SW480 (cell line): ENCODE results near the gene DMXL2.
"Not testable (repeated sequence)": the region's sequence is repeated elsewhere in the genome, so short reads cannot be mapped to it uniquely, and the experiment has no call there.

Experiments
- DNase-seq: peaks from one replicate; pipeline ENCODE4 v3.0.0-alpha.2; 2016; ENCODE audit warnings: low spot score

Gene DMXL2

DNA sequence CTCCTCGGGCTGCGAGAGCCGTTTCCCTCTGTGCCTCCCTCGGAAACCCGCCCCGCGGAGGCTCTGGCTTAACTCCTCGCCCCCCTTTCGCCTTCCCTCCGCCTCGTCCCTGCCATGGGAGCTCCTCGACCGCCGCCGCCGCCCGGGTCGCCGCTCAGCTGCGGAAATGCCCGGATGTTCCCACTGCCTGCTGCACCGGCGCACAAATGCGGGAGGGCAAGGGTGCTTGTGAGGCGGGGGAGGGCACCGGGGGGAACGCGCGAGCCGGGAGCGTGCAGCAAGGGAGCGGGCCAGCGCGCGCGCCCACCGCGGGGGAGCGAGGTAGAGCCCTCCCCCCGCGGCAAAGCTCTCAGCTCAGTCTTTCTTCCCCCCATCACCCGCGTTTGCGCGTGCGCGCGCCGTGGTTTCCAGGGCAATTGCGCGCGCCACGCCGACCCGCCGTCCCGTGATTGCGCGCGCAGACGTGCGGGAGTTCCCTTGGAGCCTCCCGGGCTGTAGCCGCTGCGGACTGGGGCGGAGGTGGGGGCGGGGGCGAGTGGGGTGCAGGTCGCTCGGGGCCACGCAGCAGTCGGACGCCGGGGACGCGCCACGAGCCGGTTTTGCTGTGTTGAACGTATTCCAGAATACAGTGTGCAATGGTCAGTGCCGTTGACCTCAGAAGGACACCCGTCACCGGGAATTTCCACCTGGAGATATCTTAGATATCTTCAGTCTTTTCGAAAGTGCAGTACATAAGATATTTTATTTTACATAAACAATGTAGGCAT is at the start of gene DMXL2:
TSS of gene DMXL2 (minus strand) at position 168 of the 767 bp plus-strand sequence. CDS start 226 bp downstream, outside the sequence.
- DNase-seq, result peak; percentile 74

- DNase-seq, result no peak
Measured at GRCh38 chr15:51672155-51672687, 49.6 kb upstream of the DMXL2 start.

DNA sequence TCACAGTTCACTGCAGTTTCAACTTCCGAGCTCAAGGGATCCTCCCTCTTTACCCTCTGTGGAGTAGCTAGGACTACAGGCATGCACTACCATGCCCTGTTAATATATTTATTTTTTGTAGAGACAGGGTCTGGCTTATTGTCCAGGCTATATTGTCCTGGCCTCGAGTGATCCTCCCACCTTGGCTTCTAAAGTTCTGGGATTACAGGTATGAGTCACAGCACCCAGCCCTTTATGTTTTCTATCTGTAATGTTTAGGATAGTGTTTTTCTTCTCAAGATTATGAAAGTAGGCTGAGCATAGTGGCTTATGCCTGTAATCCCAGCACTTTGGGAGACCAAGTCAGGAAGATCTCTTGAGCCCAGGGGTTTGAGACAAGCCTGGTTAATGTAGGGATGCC is 46.8 kb upstream of the DMXL2 start:
- DNase-seq, result no peak

- no peak for DNase-seq
Measured at GRCh38 chr15:51668446-51668845, 45.9 kb upstream of the DMXL2 start.

DNA sequence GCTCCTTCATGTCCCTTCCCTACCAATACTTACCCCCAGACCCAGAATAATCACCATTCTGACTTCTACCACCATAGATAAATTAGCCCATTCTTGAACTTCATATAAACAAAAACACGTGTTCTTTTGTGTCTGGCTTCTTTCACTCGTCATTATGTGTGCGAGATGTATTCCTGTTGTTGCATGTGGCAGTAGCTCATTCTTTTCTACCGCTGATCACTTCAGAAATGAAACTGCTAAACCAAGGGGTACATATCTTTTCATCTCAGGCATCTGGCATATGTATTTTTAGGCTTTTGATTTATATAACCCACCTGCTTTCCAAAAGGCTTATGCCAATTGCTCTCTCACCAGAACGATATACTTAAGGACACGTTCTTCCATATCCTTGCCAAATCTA is 44.9 kb upstream of the DMXL2 start:
- no peak for DNase-seq

DNA sequence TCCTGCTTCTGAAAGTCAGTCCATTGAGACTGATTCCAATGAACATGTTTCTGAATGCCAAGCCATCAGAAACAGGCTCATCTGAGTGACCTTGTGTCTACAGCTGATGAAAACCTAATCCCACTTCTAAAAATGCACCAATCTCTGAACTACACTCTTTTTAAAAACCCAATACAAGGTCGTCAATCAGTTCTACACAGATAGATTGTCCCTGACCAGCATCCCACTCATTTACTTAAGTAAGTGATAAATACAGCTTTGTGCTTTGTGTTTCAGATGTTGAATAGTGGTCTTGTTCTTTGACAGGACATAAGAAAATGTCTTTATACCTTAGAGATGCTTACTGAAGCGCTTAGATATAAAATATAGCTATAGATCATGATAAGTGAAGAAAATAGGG is 38.5 kb upstream of the DMXL2 start:
- no peak for DNase-seq

- no peak for DNase-seq
Measured at GRCh38 chr15:51658664-51659063, 36.1 kb upstream of the DMXL2 start.

DNA sequence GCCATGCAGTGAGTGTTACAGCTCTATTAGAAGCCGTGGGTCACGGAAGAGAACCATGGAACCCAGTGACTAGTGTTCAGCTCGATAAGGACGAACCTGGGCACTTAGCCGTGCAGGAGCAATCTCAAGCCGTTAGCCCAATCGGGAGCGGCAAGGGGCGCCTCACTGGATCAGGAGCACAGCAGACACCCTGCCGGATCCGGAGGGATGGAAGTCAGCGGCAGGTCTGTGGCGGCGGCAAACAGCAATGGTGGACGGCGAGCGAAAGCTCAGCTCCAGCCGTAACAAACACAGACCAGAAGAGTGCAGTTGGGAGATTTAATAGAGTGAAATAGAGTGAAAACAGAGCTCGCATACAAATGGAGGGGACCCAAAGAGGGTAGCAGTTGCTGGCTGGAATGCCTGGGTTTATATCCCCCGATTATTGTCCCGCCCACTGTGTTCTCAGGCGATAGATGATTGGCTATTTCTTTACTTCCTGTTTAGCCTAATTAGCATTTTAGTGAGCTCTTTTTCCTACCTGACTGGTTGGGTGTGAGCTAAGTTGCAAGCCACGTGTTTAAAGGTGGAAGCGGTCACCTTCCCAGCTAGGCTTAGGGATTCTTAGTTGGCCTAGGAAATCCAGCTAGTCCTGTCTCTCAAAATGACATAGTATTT is 33.0 kb upstream of the DMXL2 start:
- not testable (repeated sequence) for DNase-seq

DNA sequence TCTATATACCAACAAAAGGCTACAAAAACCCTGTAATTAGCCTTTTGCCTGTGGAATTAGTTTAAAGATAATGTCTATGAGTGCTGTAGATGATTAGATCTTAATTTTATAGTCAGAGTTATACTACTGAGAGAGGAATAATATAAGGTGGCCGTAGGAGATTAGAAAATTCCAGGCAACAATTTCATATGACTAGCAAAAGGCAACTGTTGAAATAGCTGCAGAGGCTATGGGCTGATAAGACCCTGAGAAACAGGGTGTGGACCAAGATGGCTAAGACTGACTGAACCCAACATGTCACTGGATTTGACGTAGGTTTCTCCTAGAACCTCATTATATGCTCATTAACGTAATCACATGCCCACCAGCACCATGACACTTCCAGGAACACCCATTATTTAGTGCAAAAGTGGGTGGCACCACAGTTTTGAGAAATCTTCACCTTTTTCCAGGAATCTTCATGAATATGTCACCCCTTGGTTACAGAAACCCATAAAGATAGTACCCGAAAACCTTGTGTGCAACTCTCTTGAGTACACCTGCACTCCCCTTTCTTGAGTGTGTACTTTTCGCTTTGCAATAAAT is 29.6 kb upstream of the DMXL2 start:
- DNase-seq, result no peak

- DNase-seq, result peak; percentile 71
Measured at GRCh38 chr15:51649659-51650521, 27.3 kb upstream of the DMXL2 start.

- DNase-seq, result not testable (repeated sequence)
Measured at GRCh38 chr15:51648643-51649042, 26.1 kb upstream of the DMXL2 start.

GRCh38 chr15:51648101-51648500 is 25.5 kb upstream of the DMXL2 start:
- DNase-seq, result not testable (repeated sequence)

DNA sequence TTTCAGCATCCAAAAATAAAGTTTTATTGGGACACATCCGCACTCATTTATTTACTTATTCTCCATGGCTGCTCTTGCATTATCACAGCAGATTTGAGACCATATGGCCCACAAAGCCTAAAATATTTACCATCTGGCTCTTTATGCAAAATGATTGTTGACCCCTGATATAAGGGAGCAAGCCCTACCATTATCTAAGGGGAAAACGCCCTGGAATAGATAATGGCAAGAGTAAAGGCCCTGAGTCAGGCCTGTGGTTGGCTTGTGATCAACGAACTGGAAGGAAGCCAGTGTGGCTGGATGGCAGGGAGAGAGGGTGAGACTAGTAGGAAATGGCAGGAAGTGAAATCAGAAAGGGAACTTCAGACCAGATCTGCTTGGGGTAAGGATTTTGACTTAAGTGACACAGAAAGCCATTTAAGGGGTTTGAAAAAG is 24.6 kb upstream of the DMXL2 start:
- peak; percentile 14 for DNase-seq

- DNase-seq, result no peak
Measured at GRCh38 chr15:51642696-51643095, 20.1 kb upstream of the DMXL2 start.

DNA sequence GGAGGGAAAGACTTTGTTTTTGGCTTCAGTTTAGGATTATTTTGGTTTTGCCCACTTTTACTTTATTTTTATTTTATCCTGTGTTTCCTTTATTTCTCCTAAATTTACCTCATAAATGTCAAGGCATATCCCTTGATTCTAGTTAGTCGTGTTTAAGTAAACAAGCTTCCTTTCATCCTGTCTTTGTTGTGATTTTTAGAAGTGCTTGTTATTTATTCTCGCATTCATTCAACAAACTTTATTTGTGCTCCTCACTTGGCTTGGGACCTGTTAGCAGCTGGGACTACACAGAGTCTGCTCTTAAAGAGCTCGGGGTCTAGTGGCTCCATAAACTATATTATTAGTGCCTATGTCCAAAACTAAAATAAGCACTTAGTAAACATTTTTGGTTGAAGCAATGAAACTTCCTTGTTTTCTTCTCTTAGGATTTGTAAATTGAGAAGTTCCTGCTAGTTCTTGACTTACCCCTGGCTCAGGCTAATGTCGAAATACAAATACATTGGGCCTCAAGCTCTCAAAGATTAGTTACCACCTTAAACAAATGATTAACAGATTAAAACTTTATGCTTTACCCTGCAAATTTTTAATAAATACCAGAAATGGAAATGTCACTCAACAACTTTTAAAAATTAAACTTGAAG is 19.0 kb upstream of the DMXL2 start:
- no peak for DNase-seq

DNA sequence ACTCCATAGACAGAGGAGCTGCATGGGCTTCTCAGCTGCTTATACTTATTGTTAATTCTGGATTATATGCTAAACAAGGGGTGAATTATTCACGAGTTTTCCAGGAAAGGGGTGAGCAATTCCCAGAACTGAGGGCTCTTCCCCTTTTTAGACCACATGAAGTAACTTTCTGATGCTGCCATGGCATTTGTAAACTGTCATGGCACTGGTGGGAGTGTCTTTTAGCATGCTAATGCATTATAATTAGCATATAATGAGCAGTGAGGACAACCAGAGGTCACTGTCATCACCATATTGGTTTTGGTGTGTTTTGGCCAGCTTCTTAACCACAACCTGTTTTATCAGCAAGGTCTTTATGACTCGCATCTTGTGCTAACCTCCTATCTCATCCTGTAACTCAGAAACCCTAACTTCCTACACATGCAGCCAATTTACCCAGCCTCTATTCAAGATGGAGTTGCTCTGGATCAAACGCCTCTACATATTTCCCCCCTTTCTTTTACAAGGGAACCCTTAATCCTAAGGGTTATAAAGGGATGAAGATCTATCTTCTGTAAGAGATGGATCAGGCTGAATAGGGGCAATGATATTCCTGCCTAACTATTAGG is 12.1 kb upstream of the DMXL2 start:
- DNase-seq, result no peak

DNA sequence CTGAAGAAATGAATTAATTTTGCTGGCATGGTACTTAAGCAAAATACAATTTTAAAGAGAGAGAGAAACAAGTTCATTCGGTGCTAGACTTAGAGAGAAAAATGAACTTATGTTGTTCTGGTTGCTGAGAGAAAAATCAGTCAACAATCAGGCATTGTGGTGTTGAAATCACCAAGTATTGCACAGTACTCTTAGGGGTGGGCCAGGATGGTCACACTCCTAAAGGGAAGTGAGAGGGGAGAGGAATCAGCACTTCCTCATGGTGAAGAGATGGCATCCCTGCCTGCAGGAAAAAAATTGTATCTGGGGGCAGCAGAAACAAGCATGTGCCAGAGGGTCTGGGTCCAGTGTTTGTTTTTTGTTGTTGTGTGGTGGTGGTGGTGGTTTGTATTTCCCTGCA is 7.0 kb upstream of the DMXL2 start:
- DNase-seq, result no peak

DNA sequence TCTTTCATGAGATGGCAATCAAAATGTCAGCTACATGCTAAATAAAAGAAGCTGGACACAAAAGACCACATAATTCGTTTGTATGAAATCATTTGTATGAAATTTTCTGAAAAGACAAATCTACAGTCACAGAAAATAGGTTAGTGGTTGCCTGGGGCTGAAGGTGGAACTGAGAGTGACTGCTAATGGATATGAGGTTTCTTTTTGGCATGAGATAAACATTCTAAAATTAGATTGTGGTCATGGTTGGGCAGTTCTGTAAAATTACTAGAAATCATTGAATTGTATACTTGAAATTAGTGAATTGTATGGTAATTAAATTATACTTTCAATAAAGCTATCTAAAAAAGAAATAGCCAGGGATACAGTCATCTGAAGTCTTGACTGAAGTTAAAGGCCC is 2.7 kb upstream of the DMXL2 start:
- no peak for DNase-seq

GRCh38 chr15:51624022-51624421 is 1.5 kb upstream of the DMXL2 start:
- no peak for DNase-seq

DNA sequence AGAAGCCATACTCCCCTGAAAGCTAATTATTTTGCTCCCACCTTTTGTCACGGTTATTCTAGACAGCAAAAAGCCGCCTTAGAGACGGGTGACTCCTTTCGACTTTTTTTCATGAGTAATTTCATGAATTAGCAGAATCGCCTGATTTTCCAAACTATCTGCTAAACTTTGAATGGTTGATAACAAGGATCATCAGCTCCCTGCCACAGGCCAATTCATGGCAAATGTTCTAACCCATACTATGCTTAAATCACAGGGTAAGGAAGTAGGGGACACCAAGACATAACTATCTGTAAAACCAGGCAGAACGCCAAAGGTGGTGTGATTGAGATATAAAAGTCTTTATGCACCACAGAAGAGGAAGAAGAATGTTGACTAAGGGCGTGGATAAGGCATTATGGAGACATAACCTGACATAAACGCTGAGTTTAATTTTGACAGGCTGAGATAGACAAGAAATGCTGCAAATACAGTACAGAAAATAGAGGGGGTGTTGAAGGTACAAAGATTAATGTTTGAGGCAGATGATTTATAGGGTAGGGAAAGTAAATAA is 891 bp upstream of the DMXL2 start:
- DNase-seq, result peak; percentile 33
